HEK293T (cell line): ENCODE data around the gene TADA1.
A peak's percentile ranks its signal among the peaks of the same experiment; 100 is the strongest.

ENCODE experiments used
- CTCF ChIA-PET: fragments of 350-600 bp; formaldehyde crosslinking; extraction: SDS; loops from one replicate; lab custom pipeline; 2021; ENCODE audit warnings: antibody characterized with exemption, inconsistent platforms; lab: Yijun Ruan, JAX
- POLR2A ChIA-PET: fragments of 350-600 bp; formaldehyde crosslinking; extraction: SDS; loops from one replicate; lab custom pipeline; 2020; ENCODE audit warnings: antibody characterized with exemption, inconsistent platforms; lab: Yijun Ruan, JAX
- DNase-seq: peaks from one replicate; pipeline ENCODE4 v3.0.0; 2012; ENCODE audit warnings: mixed read lengths; ENCODE audit errors: extremely low spot score
- ARNT ChIP-seq: fragments of 450-650 bp; IDR thresholded peaks from 2 replicates; pipeline ENCODE4 v1.6.1; 2017; ENCODE audit warnings: mild to moderate bottlenecking
- BHLHE40 ChIP-seq: fragments of 450-650 bp; IDR thresholded peaks from 2 replicates; pipeline ENCODE4 v1.6.1; 2016; ENCODE audit warnings: mild to moderate bottlenecking, moderate library complexity, borderline replicate concordance
- CTBP1 ChIP-seq: fragments of 450-650 bp; IDR thresholded peaks from 2 replicates; pipeline ENCODE4 v1.6.1; 2016; ENCODE audit warnings: borderline replicate concordance
- ELF4 ChIP-seq: fragments of 450-650 bp; IDR thresholded peaks from 2 replicates; pipeline ENCODE4 v1.6.1; 2017; ENCODE audit warnings: antibody characterized with exemption
- FOXA1 ChIP-seq: fragments of 450-650 bp; IDR thresholded peaks from 2 replicates; pipeline ENCODE4 v1.6.1; 2016; ENCODE audit warnings: mild to moderate bottlenecking
- FOXK2 ChIP-seq: fragments of 450-650 bp; IDR thresholded peaks from 2 replicates; pipeline ENCODE4 v1.6.1; 2016; ENCODE audit warnings: mild to moderate bottlenecking
- FOXM1 ChIP-seq: fragments of 450-650 bp; IDR thresholded peaks from 2 replicates; pipeline ENCODE4 v1.6.1; 2017; ENCODE audit warnings: mild to moderate bottlenecking, borderline replicate concordance
- HDGF ChIP-seq: fragments of 450-650 bp; IDR thresholded peaks from 2 replicates; pipeline ENCODE4 v1.6.1; 2017; ENCODE audit warnings: antibody characterized with exemption, borderline replicate concordance
- L3MBTL2 ChIP-seq: fragments of 450-650 bp; conservative IDR thresholded peaks from 2 replicates; pipeline ENCODE4 v1.6.1; 2016; ENCODE audit warnings: mild to moderate bottlenecking
- LEF1 ChIP-seq: fragments of 450-650 bp; IDR thresholded peaks from 2 replicates; pipeline ENCODE4 v1.6.1; 2017; ENCODE audit warnings: mild to moderate bottlenecking, borderline replicate concordance
- NFRKB ChIP-seq: fragments of 450-650 bp; IDR thresholded peaks from 2 replicates; pipeline ENCODE4 v1.6.1; 2016; ENCODE audit warnings: mild to moderate bottlenecking, moderate library complexity
- SP1 ChIP-seq: fragments of 450-650 bp; IDR thresholded peaks from 2 replicates; pipeline ENCODE4 v1.6.1; 2017
- SUZ12 ChIP-seq: fragments of 450-650 bp; IDR thresholded peaks from 2 replicates; pipeline ENCODE4 v1.6.1; 2016; ENCODE audit warnings: mild to moderate bottlenecking
- TARDBP ChIP-seq: fragments of 450-650 bp; IDR thresholded peaks from 2 replicates; pipeline ENCODE4 v1.6.1; 2016
- ZNF384 ChIP-seq: fragments of 450-650 bp; IDR thresholded peaks from 2 replicates; pipeline ENCODE4 v1.6.1; 2016
- TF ChIP-seq, protein P1 (sequence below): fragments of 450-650 bp; IDR thresholded peaks from 2 replicates; pipeline ENCODE4 v1.6.1; 2016

The TADA1 gene

GRCh38 chr1:166874464-166874863 lies 1.6 kb downstream of the TADA1 start:
- TF ChIP-seq ZNF384 = peak; percentile 67
- TF ChIP-seq TARDBP = no peak
- ChIA-PET POLR2A (no interaction called here), CTCF (no interaction called here)
- DNase-seq = no peak

GRCh38 chr1:166870584-166870983 lies 5.5 kb downstream of the TADA1 start:
- DNase-seq = no peak
- ChIA-PET CTCF (no interaction called here), POLR2A (interaction anchor here (2.0 kb wide), 1 partner anchor 32 kb away, joined by 8 read pairs; the partner anchor contains the start of gene POGK)
- TF ChIP-seq BHLHE40 (no peak), FOXK2 (no peak), ELF4 (no peak), ARNT (no peak), ZNF384 (no peak), L3MBTL2 (no peak), HDGF (no peak), SUZ12 (no peak)

DNA sequence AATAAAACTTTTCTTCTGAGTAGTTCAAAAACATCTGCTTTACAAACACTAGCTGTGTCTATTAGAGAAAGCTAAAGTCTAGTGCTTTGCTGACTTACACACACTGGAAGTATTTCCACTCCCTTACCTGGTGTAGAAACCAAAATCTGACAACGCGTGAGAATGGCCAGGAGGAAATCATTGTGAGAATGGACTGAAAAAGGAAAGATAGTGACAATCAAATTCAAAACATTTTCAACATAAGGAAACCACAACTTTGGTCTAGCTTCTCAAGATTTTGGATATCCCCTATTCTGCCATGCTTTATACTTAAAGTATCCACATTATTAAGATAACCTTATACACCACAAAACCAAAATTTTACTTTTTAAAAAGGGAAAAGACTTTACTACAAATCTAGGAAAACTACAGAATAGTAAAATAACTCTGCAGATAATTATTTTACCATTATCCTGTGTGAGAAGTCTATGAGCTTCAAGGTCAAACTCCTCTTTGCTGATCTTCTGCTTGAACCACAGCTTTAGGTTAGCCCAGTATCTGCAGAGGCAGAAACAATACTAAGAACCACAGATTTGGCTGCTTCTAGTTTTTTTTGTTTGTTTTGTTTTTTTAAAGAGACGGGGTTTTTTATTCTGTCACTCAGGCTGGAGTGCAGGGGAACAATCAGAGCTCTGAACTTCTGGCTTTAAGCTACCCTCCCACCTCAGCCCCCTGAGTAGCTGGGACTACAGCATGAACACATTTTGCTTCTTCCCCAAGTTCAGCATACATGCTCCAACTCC lies 6.6 kb downstream of the TADA1 start:
- no peak for DNase-seq
- POLR2A ChIA-PET = no interaction called here
- TF ChIP-seq TARDBP (no peak), FOXM1 (no peak), HDGF (no peak), CTBP1 (no peak), ELF4 (no peak), L3MBTL2 (no peak), SP1 (no peak), SUZ12 (no peak), BHLHE40 (no peak), FOXA1 (no peak), ARNT (no peak), NFRKB (no peak), ZNF384 (no peak), LEF1 (no peak), FOXK2 (no peak)
- TF ChIP-seq, protein P1, sequence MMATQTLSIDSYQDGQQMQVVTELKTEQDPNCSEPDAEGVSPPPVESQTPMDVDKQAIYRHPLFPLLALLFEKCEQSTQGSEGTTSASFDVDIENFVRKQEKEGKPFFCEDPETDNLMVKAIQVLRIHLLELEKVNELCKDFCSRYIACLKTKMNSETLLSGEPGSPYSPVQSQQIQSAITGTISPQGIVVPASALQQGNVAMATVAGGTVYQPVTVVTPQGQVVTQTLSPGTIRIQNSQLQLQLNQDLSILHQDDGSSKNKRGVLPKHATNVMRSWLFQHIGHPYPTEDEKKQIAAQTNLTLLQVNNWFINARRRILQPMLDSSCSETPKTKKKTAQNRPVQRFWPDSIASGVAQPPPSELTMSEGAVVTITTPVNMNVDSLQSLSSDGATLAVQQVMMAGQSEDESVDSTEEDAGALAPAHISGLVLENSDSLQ = no peak
- CTCF ChIA-PET = no interaction called here

- DNase-seq = no peak
- POLR2A ChIA-PET = no interaction called here
- CTCF ChIA-PET = no interaction called here
- no peak for TF ChIP-seq SP1
Measured at GRCh38 chr1:166868639-166869038, 7.4 kb downstream of the TADA1 start.

DNA sequence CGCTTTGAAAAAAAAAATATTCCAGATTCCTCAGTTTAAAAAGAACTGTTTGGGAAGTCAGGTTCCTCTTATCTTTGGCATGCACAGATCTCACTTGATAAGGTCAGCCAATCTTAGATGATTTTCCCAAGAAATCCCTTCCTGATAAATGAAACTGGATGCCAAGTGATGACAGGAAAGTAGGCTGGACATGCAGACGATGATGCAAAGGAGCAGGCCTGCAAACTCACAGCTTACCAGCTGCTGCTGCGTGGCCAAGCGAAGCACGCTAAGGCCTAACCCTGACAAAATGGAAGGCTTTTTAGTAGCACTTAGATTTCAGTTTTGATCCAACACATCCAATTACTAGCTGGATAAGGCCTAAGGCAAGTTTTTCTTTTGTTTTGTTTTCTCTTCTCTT lies 10.1 kb downstream of the TADA1 start:
- no peak for TF ChIP-seq FOXK2
- TF ChIP-seq TARDBP = no peak
- no peak for TF ChIP-seq NFRKB
- no peak for TF ChIP-seq FOXM1
- no peak for TF ChIP-seq SP1
- TF ChIP-seq ELF4 = no peak
- TF ChIP-seq SUZ12 = no peak
- TF ChIP-seq L3MBTL2 = no peak
- TF ChIP-seq BHLHE40 = no peak
- no peak for TF ChIP-seq ARNT
- TF ChIP-seq LEF1 = no peak
- no peak for TF ChIP-seq ZNF384
- TF ChIP-seq CTBP1 = no peak
- TF ChIP-seq FOXA1 = no peak
- no peak for TF ChIP-seq HDGF
- TF ChIP-seq, protein P1 = no peak
- no peak for DNase-seq
- ChIA-PET POLR2A (no interaction called here), CTCF (no interaction called here)

DNA sequence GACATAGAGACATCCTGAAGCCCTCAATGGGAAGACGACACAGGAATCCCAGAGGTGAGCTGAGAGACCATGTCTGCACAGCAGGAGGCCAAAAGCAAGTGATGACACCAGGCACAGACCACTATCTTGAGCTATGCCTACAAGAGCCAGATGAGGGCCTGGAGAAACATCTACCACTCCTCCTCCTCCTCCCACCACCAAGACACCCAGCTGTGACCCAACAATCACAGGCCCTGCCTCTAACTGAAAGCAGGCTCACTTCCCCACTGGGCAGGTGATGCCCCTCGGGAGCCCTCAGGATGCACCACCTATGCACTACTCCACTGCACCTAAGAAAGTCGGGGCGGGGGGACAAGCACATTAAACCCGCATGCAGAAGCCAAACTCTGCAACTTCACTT lies 16.5 kb downstream of the TADA1 start:
- no peak for TF ChIP-seq L3MBTL2
- TF ChIP-seq LEF1 = no peak
- no peak for TF ChIP-seq NFRKB
- TF ChIP-seq ZNF384 = no peak
- no peak for TF ChIP-seq HDGF
- no peak for TF ChIP-seq ARNT
- TF ChIP-seq CTBP1 = no peak
- TF ChIP-seq SP1 = no peak
- TF ChIP-seq, protein P1 = no peak
- no peak for TF ChIP-seq FOXA1
- no peak for DNase-seq
- POLR2A ChIA-PET = no interaction called here
- CTCF ChIA-PET = no interaction called here
